AG04449 (cell line): ENCODE results near the gene P4HA2.

Experiments
- CTCF ChIA-PET: fragments of 350-600 bp; formaldehyde crosslinking; extraction: SDS; loops from one replicate; lab custom pipeline; 2021; ENCODE audit warnings: antibody characterized with exemption; lab: Yijun Ruan, JAX
- POLR2A ChIA-PET: fragments of 400-600, 350-600 bp; formaldehyde crosslinking; extraction: SDS; loops from one replicate; lab custom pipeline; 2020; ENCODE audit warnings: antibody characterized with exemption, inconsistent platforms; lab: Yijun Ruan, JAX
- DNase-seq: peaks from one replicate; pipeline ENCODE4 v3.0.0-alpha.2; 2010; ENCODE audit warnings: low read depth, low spot score
- H3K4me3 ChIP-seq: 2 replicates; pipeline ENCODE4 v1.5.1; 2011; ENCODE audit warnings: low read depth, mild to moderate bottlenecking, control low read depth, low read length
- CTCF ChIP-seq: IDR thresholded peaks from one replicate; pipeline ENCODE4 v1.5.1; 2011; ENCODE audit warnings: mild to moderate bottlenecking, moderate library complexity, low read length, control low read depth, inconsistent platforms; ENCODE audit not compliant: insufficient read depth; ENCODE audit errors: missing control alignments

The P4HA2 gene

DNA sequence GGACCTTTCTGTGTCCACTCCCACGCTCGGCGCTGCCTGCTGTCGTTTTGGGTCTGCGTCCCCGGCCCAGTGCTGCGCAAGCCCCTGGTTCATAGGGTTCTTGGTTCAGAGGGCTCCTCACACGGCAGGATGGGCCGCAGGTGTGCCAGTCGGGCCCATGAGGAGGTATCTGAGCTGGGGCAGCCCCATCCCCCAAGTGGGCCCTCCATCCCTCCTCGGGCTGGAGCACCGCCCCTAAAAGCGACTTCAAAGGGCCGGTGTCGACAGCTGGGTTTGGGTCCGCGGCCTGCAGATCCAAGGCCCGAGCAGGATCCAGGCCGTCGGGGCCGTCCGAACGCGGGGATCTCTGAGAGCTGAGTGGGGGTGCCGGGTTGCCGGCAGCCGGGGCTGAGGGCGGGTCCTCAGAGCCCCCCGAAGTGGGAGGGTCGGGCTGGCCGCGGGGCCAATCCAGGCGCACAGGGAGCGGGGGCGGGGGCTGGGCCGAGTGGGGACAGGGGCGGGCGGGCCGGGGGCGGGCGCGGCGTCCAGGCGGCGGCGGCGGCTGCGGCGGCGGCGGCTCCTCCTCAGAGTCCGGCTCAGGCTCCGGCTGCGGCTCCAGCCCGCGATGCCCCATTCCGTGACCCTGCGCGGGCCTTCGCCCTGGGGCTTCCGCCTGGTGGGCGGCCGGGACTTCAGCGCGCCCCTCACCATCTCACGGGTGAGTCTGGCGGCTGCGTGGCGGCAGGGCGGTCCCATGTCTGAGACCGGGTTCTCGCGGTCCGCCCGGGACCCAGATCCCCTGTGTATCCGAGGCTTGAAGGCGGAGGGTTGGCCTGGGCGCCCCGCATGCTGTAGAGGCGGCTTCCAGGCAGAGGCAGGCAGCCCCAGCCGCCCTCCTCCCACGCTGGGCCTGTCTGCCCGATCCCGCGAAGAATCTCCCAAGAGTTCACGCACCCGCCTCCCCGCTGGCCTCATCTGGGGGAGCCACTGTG is 29.8 kb upstream of the P4HA2 start, which contains the start of gene PDLIM4:
Gene PDLIM4, plus strand, starts transcription at position 566 of the 971 bp plus-strand sequence. Its CDS starts 39 bp downstream, at position 605.
- ChIA-PET POLR2A (interaction anchor here (0.6 to 1.0 kb wide), 2 partner anchors 32 to 54 kb away, joined by 3 read pairs; no protein-coding TSS in a partner anchor), CTCF (interaction anchor here (21.8 kb wide), 1 partner anchor 19 kb away, joined by 416 read pairs; no protein-coding TSS in a partner anchor)
- DNase-seq, result no peak
- TF ChIP-seq CTCF, result no peak
- peak within 1 kb of the TSS; percentile 79 for H3K4me3 ChIP-seq

GRCh38 chr5:132256783-132257130 is 29.1 kb upstream of the P4HA2 start:
- ChIA-PET POLR2A (interaction anchor here (0.6 kb wide), 1 partner anchor 55 kb away, joined by 3 read pairs; no protein-coding TSS in a partner anchor), CTCF (interaction anchor here (21.8 kb wide), 1 partner anchor 18 kb away, joined by 416 read pairs; no protein-coding TSS in a partner anchor)
- no peak for TF ChIP-seq CTCF
- H3K4me3 ChIP-seq, result peak overlapping the region; percentile 79
- no peak for DNase-seq

DNA sequence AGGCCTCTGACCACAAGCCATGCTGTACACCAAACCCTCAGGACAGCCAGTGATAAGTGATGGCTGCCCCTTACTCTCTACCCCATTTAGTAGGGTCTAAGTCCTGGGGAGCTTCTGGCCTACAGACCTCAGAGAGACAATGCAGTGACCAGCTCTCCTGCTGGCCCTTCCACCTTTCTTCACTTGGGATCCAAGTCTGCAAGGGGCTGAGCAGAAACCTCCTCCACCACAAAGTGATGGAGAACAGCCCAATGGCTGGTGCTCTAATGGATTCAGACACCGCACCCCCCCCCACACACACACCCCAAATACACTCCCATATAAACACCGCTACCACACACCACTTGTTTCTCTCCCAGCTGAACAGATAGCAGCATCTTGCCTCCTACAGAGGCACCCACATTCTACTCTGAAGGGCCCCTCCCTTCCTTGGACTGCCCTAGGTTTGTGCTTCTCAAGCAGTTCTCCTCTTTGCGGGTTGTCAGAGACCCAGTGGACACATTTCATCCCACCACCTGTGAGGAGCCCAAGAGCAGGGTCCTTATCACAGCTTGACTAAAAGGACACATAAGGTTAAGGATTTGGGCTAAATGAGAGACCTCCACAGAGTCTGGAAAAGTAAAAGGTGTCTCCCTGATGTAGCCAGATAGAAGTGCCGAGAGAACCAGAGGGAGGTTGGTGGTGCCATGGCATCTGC is 28.6 kb upstream of the P4HA2 start:
- H3K4me3 ChIP-seq, result no peak overlapping the region
- TF ChIP-seq CTCF, result no peak
- DNase-seq, result no peak
- POLR2A ChIA-PET, result no interaction called here
- CTCF ChIA-PET, result interaction anchor here (1.0 to 21.8 kb wide), 2 partner anchors 18 to 77 kb away, joined by 3 to 416 read pairs; no protein-coding TSS in a partner anchor

GRCh38 chr5:132254321-132254977 is 26.8 kb upstream of the P4HA2 start:
- no peak overlapping the region for H3K4me3 ChIP-seq
- no peak for TF ChIP-seq CTCF
- ChIA-PET POLR2A (no interaction called here), CTCF (interaction anchor here (21.8 kb wide), 1 partner anchor 16 kb away, joined by 416 read pairs; no protein-coding TSS in a partner anchor)
- no peak for DNase-seq

DNA sequence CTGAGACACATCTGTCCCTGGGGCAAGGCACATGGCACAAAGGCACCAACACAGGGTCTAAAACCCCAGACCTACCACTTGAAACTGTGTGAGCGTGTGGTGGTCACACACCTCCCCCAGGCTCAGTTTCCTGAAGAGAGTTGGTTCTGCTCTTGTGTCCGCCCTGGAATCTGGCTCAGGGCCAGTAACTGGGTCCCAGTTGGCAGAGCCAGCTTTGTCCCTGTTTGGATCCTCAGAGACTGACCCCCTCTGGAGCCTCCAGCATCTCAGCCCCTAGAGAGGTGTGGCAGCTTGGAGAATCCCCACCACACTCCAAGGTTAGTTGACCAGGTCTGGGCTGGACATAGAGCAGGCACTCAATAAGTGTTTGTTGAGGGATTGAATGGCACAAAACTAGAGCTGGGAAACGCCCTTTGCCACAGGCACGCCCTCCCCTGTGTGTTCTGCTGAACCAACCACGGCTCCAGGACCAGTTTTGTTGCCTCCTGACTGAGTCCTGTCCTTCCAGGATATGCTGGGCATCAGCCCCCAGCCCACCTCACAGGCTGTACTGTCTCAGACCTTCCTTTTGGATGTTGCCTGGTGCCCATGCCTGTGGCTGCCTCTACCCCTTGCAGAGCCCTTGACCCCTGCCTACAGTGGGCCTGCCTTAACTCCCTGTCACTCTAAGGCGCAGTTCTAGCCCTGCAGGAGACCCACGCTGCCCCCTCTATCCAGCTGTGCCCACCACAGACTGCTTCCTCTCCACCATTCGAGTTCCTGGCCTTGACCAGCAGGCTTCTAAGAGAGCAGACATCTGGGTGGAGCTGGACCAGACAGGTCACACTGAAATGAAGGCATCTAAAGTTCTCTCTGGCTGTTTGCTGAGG is 26.0 kb upstream of the P4HA2 start:
- H3K4me3 ChIP-seq, result no peak overlapping the region
- no peak for DNase-seq
- ChIA-PET POLR2A (no interaction called here), CTCF (interaction anchor here (21.8 kb wide), 1 partner anchor 15 kb away, joined by 416 read pairs; no protein-coding TSS in a partner anchor)
- no peak for TF ChIP-seq CTCF
